Breast epithelium (tissue), 3 donors: ENCODE results near the gene EXOC3L1.
A peak's percentile ranks its signal among the peaks of the same experiment; 100 is the strongest.

Experiments
- POLR2A ChIP-seq: fragments of 450-650 bp; IDR thresholded peaks from one replicate; pipeline ENCODE4 v1.6.1; 2016; ENCODE audit warnings: antibody characterized with exemption, mild to moderate bottlenecking, moderate library complexity
- POLR2AphosphoS5 ChIP-seq, 3 donors: sonication (generic); formaldehyde crosslinking; IDR thresholded peaks; one replicate each; pipeline ENCODE4 v1.6.1; 2017; ENCODE audit warnings: antibody characterized with exemption in 3 of 3
- TF ChIP-seq, protein P1 (sequence below), 3 donors: fragments of 450-650 bp; IDR thresholded peaks; one replicate each; pipeline ENCODE4 v1.5.1; 2016 to 2017; ENCODE audit warnings: antibody characterized with exemption in 3 of 3, mild to moderate bottlenecking in 3 of 3, moderate library complexity in 3 of 3

DNA sequence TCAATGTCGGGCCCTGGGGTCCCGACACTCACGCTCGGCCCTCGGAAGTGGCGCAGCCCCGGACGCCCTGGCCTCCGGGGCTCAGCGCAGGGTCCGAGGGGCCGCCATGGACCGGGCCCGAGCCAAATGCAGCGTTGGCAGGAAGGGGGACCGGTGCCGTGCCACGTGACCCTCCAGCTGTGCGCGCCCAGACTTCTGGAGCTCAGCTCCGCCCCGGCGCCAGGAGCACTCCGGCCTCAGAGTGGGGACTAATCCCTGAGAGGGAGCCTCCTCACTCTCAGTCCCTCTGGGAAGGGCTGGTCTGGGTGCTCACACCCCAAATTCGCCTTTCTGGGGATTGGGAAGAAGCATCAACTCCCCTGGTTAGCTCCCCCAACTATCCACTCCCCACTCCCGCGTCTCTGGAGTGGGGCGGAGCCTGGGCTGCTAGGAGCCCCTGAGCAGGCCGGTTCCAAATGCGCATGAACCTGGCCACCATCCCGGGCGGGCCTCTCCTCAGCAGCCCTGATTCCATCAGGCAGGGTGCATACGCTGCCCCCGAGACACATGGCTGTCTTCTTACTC is 39.0 kb downstream of the EXOC3L1 start, which contains the start of gene B3GNT9:
- TF ChIP-seq, protein P1, sequence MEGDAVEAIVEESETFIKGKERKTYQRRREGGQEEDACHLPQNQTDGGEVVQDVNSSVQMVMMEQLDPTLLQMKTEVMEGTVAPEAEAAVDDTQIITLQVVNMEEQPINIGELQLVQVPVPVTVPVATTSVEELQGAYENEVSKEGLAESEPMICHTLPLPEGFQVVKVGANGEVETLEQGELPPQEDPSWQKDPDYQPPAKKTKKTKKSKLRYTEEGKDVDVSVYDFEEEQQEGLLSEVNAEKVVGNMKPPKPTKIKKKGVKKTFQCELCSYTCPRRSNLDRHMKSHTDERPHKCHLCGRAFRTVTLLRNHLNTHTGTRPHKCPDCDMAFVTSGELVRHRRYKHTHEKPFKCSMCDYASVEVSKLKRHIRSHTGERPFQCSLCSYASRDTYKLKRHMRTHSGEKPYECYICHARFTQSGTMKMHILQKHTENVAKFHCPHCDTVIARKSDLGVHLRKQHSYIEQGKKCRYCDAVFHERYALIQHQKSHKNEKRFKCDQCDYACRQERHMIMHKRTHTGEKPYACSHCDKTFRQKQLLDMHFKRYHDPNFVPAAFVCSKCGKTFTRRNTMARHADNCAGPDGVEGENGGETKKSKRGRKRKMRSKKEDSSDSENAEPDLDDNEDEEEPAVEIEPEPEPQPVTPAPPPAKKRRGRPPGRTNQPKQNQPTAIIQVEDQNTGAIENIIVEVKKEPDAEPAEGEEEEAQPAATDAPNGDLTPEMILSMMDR (IDR thresholded peaks at IDR 0.05), result no peak
- TF ChIP-seq POLR2AphosphoS5 (IDR thresholded peaks at IDR 0.05) (peak in 2 of 3 donors; percentile 9 to 21), POLR2A (no peak)
